ENCODE results near the gene NSUN3. TPM values are rescaled to one million over a fixed set of nuclear protein-coding genes. Genes with fewer than 3 reads are reported as not detected.

The NSUN3 gene
- total and polyA plus RNA-seq, 10 of the 15 experiments (the other 5 are each of a cell fraction or from before 2014, with no cell fraction given), result 9.1 to 20.3 (median 11.7) TPM

- WGBS (ENCODE audit: insufficient coverage, insufficient replicate concordance, low lambda C conversion rate, missing lambda C conversion rate), result 95% methylated on average over 8 of the region's 8 CpGs
- TF ChIP-seq TCF12 (IDR thresholded peaks at IDR 0.05; ENCODE audit: low read depth, low read length) (no peak), LARP7 (IDR thresholded peaks at IDR 0.05) (no peak), NFYA (IDR thresholded peaks at IDR 0.05; ENCODE audit: borderline replicate concordance, low read depth, low read length) (no peak), NKRF (conservative IDR thresholded peaks at IDR 0.05) (no peak), TARDBP (IDR thresholded peaks at IDR 0.05; ENCODE audit: borderline replicate concordance) (no peak), MEF2A (IDR thresholded peaks at IDR 0.05; ENCODE audit: insufficient read depth, low read depth, low read length) (no peak), IRF4 (IDR thresholded peaks at IDR 0.05; ENCODE audit: low read depth, low read length) (no peak), RB1 (IDR thresholded peaks at IDR 0.05; ENCODE audit: borderline replicate concordance) (no peak), SIX5 (IDR thresholded peaks at IDR 0.05; ENCODE audit: low read depth, low read length, severe bottlenecking) (no peak), HSF1 (IDR thresholded peaks at IDR 0.05; ENCODE audit: low read depth, low read length) (no peak), BCL11A (IDR thresholded peaks at IDR 0.05; ENCODE audit: low read depth, low read length) (no peak), CBX5 (IDR thresholded peaks at IDR 0.05; ENCODE audit: low read depth) (no peak), ASH2L (IDR thresholded peaks at IDR 0.05; ENCODE audit: borderline replicate concordance, low read depth) (no peak), SREBF2 (IDR thresholded peaks at IDR 0.05; ENCODE audit: low read length) (no peak), NR2C1 (IDR thresholded peaks at IDR 0.05) (no peak), SKIL (IDR thresholded peaks at IDR 0.05; ENCODE audit: low read depth, poor library complexity, severe bottlenecking) (no peak), ZNF207 (IDR thresholded peaks at IDR 0.05; ENCODE audit: borderline replicate concordance) (no peak), TBL1XR1 (IDR thresholded peaks at IDR 0.05; ENCODE audit: low read depth, low read length) (no peak)
Measured at GRCh38 chr3:94082391-94082937, 19.6 kb downstream of the NSUN3 start.

More at GRCh38 chr3:94082391-94082937, 19.6 kb downstream of the NSUN3 start:
- ChIA-PET SMC1A (ENCODE audit: uncharacterized antibody, unreplicated experiment) (interaction anchor here (1.0 to 1.8 kb wide), 3 partner anchors 9 to 20 kb away, joined by 3 to 7 read pairs (median 3); partner anchors contain the start of genes DHFR2 and NSUN3), RAD21 (ENCODE audit: unreplicated experiment) (interaction anchor here (0.7 to 1.8 kb wide), 2 partner anchors 13 to 47 kb away, joined by 3 to 5 read pairs; no protein-coding TSS in a partner anchor), CTCF (interaction anchor here (0.6 to 1.8 kb wide), 4 partner anchors 12 to 79 kb away, joined by 3 to 15 read pairs (median 4); partner anchors contain the start of genes DHFR2 and NSUN3), POLR2A (interaction anchor here (0.9 to 1.3 kb wide), 2 partner anchors 12 to 20 kb away, joined by 3 to 6 read pairs; partner anchors contain the start of genes DHFR2 and NSUN3)
- intact Hi-C loops (cut with micrococcal nuclease; ENCODE audit: unreplicated experiment), result no loop called here
- DNase-seq (ENCODE audit: low read depth, low spot score), result no peak
- Histone ChIP-seq H3K4me1 (ENCODE audit: control insufficient read depth, insufficient read depth, low read length) (no peaks in the 10 kb centered on the region; the same call in 1 of the 2 replicates), H3K4me3 (no peak overlapping the region), H3K79me2 (ENCODE audit: control insufficient read depth, insufficient read depth, low read length) (no peaks in the 10 kb centered on the region; the same call in 1 of the 2 replicates), H3K9me3 (replicated peaks; ENCODE audit: control insufficient read depth, insufficient read depth, low read length) (no peaks in the 10 kb centered on the region; the same call in 1 of the 3 replicates), H3K27ac (ENCODE audit: control insufficient read depth, insufficient read depth) (no peak overlapping the region), H3K9ac (ENCODE audit: control insufficient read depth, insufficient read depth, low read length) (no peak overlapping the region), H3K4me2 (ENCODE audit: control insufficient read depth, insufficient read depth) (no peak overlapping the region), H3K27me3 (replicated peaks in 1 of 2; ENCODE audit: control insufficient read depth in 2 of 2, insufficient read depth in 2 of 2, low read length in 1 of 2) (no peaks in the 10 kb centered on the region), H4K20me1 (ENCODE audit: control insufficient read depth, insufficient read depth) (no peaks in the 10 kb centered on the region), H2AFZ (ENCODE audit: control insufficient read depth, low read depth, low read length) (no peak overlapping the region), H3K36me3 (ENCODE audit: control insufficient read depth in 2 of 2, insufficient read depth in 2 of 2, low read length in 1 of 2) (peaks cover 0 to 16% of the 10 kb centered on the region in 2 experiments; a peak in 3 of 4 replicates)
- no peak for FAIRE-seq
- no peak for ATAC-seq
- in situ Hi-C loops (cut with MboI), result no loop called here
- no TSS peak for BruUV-seq (replicated peaks)
